Measurements from ENCODE around the gene HDGFL2. TPM values are rescaled to one million over a fixed set of nuclear protein-coding genes. Genes with fewer than 3 reads are reported as not detected.

HDGFL2 gene
- polyA plus RNA-seq, 1 experiment, result 26.0 TPM

DNA sequence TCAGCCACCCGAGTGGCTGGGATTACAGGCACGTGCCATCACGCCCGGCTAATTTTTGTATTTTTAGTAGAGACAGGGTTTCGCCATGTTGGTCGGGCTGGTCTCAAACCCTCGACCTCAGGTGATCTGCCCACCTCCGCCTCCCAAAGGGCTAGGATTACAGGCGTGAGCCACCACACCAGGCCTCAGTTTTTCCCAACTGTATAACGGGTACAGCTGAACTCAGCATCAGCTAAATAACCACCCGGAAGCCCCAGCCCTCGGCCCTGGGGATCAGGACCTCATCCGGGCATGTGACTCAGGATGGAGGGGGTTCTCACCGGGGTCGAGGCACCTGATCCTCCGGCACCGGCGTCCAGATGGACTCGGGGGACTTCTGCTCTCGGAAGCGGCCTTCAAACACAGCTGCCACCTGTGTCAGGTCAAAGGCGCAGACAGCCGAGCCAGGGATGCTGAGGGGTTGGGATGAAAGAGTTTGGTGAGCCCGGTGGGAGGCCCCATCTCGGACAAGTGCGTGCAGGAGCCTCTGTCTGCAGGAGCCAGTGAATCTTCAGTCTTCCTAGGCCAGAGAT lies 78.5 kb downstream of the HDGFL2 start:
- no peak overlapping the region for H3K4me3 ChIP-seq (ENCODE audit: low read depth, low read length)
- CTCF ChIA-PET, result interaction anchor here (1.0 to 1.3 kb wide), 2 partner anchors 8 to 10 kb away, joined by 3 to 4 read pairs; partner anchors contain the start of gene LRG1

More for the DNA sequence above, 78.5 kb downstream of the HDGFL2 start:
- no peaks in the 10 kb centered on the region for H3K27me3 ChIP-seq (ENCODE audit: control insufficient read depth, insufficient read depth, low read length)
- TF ChIP-seq, protein P1, sequence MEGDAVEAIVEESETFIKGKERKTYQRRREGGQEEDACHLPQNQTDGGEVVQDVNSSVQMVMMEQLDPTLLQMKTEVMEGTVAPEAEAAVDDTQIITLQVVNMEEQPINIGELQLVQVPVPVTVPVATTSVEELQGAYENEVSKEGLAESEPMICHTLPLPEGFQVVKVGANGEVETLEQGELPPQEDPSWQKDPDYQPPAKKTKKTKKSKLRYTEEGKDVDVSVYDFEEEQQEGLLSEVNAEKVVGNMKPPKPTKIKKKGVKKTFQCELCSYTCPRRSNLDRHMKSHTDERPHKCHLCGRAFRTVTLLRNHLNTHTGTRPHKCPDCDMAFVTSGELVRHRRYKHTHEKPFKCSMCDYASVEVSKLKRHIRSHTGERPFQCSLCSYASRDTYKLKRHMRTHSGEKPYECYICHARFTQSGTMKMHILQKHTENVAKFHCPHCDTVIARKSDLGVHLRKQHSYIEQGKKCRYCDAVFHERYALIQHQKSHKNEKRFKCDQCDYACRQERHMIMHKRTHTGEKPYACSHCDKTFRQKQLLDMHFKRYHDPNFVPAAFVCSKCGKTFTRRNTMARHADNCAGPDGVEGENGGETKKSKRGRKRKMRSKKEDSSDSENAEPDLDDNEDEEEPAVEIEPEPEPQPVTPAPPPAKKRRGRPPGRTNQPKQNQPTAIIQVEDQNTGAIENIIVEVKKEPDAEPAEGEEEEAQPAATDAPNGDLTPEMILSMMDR (IDR thresholded peaks at IDR 0.05; ENCODE audit: insufficient read depth, low read depth, low read length), result no peak
- POLR2A ChIA-PET, result no interaction called here
- DNase-seq (ENCODE audit: low read depth), result no peak
- H3K36me3 ChIP-seq (ENCODE audit: control insufficient read depth, insufficient read depth, low read length), result no peaks in the 10 kb centered on the region

Small RNA genes lying within 50 kb of the gene (small RNA-seq; reads per million reads assigned to genes)
- not detected for gene MIR4746 (ENCODE audit: insufficient read length, low read depth, low replicate concordance)

Other genes starting within 250 kb of the HDGFL2 start
- gene EBI3, start 242.8 kb upstream of the HDGFL2 start, polyA plus RNA-seq (2011; rRNA removed), result 1.2 TPM in 2 replicates
- gene YJU2, start 225.2 kb upstream of the HDGFL2 start, polyA plus RNA-seq (2011; rRNA removed), result 12.4 and 14.5 TPM in 2 replicates
- gene SHD, start 193.0 kb upstream of the HDGFL2 start, polyA plus RNA-seq (2011; rRNA removed), result not detected in 2 replicates
- not detected in 2 replicates for gene TMIGD2, start 169.9 kb upstream of the HDGFL2 start, polyA plus RNA-seq (2011; rRNA removed)
- 3.9 and 11.9 TPM in 2 replicates for gene FSD1, start 167.7 kb upstream of the HDGFL2 start, polyA plus RNA-seq (2011; rRNA removed)
- 5.6 and 7.8 TPM in 2 replicates for gene STAP2, start 133.5 kb upstream of the HDGFL2 start, polyA plus RNA-seq (2011; rRNA removed)
- 4.9 and 5.3 TPM in 2 replicates for gene MPND, start 128.7 kb upstream of the HDGFL2 start, polyA plus RNA-seq (2011; rRNA removed)
- gene SH3GL1, start 71.8 kb upstream of the HDGFL2 start, polyA plus RNA-seq (2011; rRNA removed), result 52.2 and 89.4 TPM in 2 replicates
- 6.3 and 11.4 TPM in 2 replicates for gene CHAF1A, start 69.7 kb upstream of the HDGFL2 start, polyA plus RNA-seq (2011; rRNA removed)
- 85.5 and 127 TPM in 2 replicates for gene UBXN6, start 14.5 kb upstream of the HDGFL2 start, polyA plus RNA-seq (2011; rRNA removed)
- 0.01 TPM in 2 replicates for gene PLIN4, start 46.2 kb downstream of the HDGFL2 start, polyA plus RNA-seq (2011; rRNA removed)
- not detected in 2 replicates for gene PLIN5, start 62.9 kb downstream of the HDGFL2 start, polyA plus RNA-seq (2011; rRNA removed)
- gene LRG1, start 67.7 kb downstream of the HDGFL2 start, polyA plus RNA-seq (2011; rRNA removed), result 0.02 TPM in 1 of 2 replicates, not detected in the other
- 0.11 and 0.22 TPM in 2 replicates for gene SEMA6B, start 87.4 kb downstream of the HDGFL2 start, polyA plus RNA-seq (2011; rRNA removed)
- gene TNFAIP8L1, start 167.2 kb downstream of the HDGFL2 start, polyA plus RNA-seq (2011; rRNA removed), result 3.7 and 4.8 TPM in 2 replicates
- gene MYDGF, start 198.0 kb downstream of the HDGFL2 start, polyA plus RNA-seq (2011; rRNA removed), result 162 and 222 TPM in 2 replicates

All from BJ (cell line).